ENCODE results near the gene NUMB.
"Not testable (repeated sequence)": the region's sequence is repeated elsewhere in the genome, so short reads cannot be mapped to it uniquely, and the experiment has no call there.

NUMB gene

DNA sequence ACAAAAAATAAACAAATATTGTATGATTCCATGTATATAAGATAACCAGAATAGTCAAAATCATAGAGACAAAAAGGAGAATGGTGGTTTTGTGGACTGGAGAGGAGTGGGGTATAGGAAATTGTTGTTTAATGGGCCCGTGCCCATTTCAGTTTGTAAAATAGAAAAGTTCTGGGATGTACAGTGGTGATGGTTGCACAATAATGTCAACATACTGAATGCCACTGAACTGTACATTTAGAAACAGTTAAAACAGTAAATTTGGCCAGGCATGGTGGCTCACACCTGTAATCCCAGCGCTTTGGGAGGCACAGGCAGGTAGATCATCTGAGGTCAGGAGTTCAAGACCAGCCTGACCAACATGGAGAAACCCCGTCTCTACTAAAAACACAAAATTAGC, 40.1 kb downstream of the NUMB start:
- DNase-seq: no peak

- not testable (repeated sequence) for DNase-seq
These were observed 52.1 kb downstream of the NUMB start for GRCh38 chr14:73406248-73406647.

DNA sequence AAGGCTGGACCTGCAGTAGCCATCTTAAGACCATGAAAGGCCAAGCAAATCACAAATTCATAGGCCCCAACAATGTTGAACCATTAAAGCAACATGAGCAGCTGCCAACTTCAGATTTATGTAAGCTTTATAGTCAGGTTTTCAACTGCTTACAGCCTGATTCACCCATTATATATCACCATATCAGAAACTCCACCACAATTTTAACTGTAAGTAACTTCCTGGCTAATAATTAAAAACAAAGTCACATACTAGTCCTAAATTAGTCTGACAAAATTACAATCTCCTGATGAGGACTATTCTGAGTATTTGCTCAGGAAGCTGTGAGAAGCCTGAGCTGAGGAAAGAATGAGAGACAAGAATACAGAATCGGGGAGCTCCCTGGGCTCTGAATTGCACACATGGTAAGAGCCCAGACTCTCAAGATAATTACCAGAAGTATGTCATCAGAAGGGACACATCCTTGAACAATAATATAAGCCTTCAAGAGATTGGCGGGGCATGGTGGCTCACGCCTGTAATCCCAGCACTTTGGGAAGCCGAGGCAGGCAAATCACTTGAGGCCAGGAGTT, 55.1 kb downstream of the NUMB start:
- DNase-seq: no peak

DNA sequence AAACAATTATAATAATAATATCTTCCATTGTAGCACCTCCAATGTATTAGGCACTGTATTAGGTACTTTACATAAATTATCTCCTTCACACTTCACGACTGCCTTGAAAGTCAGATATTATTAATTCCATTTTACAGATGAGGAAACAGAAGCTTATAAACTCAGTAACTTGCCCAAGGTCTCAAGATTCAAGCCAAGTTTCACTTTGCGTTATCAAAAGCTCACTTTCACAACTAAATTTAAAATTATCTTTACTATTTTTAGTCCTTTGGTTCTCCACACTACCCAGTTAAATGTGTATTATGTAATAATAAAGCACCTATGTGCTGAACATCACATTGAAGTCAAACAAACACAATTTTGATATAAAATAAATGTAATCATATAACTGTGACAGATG, 55.8 kb downstream of the NUMB start:
- no peak for DNase-seq

DNA sequence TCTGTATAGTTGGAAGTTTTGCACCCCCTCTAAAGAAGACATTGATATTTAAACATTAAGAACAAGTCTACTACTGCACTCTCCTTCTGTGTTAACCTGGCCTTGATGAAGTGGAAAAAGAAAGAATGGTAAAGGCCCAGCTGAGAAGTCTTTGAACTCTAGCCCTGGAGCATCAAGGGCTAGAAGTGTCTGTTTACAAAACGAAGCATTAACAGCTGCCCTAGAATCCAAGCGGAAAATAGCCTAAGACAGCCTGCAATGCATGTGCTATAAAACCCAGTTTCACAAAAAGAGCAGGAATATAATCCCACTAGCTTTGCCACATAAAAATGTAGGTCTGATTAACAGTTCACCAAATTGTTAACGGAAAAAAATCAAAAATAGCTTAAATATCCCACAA, 60.5 kb downstream of the NUMB start:
- no peak for DNase-seq

- no peak for DNase-seq
These were observed 64.0 kb downstream of the NUMB start for GRCh38 chr14:73394317-73394716.

DNA sequence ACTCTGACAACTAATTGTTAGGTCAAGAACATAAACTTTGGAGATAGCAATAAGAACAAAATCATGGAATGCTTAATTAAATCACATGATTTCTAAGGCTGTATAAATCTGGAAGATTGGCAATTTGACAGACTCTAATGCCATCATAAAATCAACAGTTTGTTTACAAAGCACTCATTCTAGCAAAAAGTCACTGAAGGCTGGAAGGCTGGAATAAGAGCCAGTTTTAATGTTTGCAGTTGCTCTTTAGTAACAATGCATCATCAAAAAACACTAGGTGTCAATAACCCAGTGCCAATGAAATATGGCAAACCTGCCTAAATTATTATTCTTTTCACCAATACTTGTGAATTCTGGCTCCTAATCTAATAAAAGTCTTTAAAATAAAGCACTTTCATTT, 65.0 kb downstream of the NUMB start:
- no peak for DNase-seq

- DNase-seq: no peak
These were observed 65.8 kb downstream of the NUMB start for GRCh38 chr14:73392329-73393257.

DNA sequence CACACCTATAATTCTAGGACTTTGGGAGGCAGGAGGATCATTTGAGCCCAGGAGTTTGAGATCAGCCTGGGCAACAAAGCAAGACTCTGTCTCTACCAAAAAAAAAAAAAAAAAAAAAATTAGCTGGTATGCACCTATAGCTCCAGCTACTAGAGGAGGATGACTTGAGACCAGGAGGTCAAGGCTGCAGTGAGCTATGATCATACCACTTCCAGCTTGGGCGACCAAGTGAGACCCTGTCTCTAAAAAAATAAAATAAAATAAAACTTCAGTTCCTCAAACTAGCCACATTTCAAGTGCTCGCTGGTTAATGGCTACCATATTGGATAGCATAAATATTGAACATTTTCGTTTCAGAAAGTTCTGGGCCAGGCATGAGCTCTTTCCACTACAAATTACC, 70.5 kb downstream of the NUMB start:
- DNase-seq: not testable (repeated sequence)

- DNase-seq: no peak
These were observed 72.0 kb downstream of the NUMB start for GRCh38 chr14:73386342-73386741.

- not testable (repeated sequence) for DNase-seq
These were observed 73.3 kb downstream of the NUMB start for GRCh38 chr14:73385021-73385420.

GRCh38 chr14:73383356-73383755, 75.0 kb downstream of the NUMB start:
- DNase-seq: no peak

DNA sequence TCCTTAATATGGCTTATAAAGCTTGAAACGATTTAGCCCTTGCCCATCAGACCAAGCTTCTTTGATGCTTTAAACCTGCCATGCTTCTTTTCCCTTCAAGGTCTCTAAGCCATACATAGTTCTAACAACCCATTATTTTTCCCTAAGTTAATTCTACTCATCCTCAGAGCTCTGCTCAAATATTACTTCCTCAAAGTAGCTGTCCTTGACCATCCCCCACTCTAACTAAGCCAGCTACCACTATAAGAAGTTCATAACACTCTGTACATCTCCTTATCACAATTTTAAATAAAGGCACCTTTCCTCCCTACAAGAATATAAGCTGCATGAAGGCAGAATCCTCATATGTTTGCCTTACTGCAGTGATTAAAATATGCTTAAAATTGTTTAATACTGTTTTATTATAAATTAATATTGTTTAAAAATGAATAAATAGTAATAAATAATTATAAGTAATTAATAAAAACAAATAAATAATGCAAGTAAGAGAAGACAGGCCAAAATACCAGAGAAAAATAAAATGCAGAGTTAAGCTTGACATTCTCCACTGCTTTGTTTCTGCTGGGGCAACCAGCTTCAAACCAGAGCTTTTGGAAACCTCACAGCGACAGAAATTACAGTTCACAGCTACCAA, 76.8 kb downstream of the NUMB start:
- no peak for DNase-seq

GRCh38 chr14:73376585-73376984, 81.8 kb downstream of the NUMB start:
- DNase-seq: no peak

DNA sequence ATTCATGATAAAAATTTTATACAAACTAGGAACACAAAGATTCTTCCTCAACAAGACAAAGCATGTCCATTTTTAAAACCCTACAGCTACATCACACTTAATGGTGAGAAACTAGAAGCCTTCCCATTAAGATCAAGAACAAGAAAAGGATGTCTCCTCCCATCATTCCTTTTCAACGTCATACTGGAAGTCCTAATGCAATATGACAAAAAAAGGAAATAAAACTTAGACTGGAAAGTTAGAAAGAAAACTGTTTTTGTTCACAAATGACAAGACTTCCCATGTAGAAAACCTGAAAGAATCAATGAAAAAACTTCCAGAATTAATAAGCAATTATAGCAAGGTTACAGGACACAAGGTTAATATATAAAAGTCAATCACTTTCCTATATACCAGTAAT, 82.5 kb downstream of the NUMB start:
- no peak for DNase-seq

DNA sequence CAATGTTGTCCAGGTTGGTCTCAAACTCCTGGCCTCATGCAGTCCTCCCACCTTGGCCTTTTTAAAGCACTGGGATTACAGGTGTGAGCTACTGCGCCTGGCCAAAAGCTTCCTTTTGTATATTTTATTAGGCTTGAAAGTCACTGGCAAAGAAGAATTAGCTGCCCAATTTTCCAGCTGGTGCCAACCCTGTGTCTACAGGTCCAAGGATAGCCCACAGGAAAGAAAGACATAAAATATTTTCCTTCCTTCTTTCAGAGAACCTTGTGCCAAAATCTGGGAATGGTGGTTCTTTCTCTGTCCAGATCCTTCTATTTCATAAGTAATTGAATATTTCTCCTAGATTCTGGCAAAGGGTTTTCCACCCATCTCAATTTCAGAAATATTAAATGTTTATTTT, 84.1 kb downstream of the NUMB start:
- DNase-seq: no peak

DNA sequence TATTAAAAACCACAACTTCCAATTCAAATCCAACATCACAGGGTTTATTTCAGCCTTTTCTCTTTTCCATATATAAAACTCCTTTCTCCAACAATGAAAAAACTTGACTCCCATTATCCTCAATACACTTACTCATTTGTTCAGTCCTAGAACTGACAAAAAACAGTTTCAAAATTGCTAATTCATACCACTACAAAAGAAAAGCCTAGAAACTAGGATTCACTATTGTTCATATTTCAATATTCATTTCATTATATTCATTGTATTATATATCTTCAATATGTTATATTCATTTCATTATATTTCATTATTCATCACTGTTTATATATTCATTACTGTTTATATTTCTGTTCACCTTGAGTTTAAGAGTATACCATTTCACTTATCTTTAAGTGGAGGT, 85.8 kb downstream of the NUMB start:
- no peak for DNase-seq

GRCh38 chr14:73370561-73370960, 87.8 kb downstream of the NUMB start:
- no peak for DNase-seq

DNA sequence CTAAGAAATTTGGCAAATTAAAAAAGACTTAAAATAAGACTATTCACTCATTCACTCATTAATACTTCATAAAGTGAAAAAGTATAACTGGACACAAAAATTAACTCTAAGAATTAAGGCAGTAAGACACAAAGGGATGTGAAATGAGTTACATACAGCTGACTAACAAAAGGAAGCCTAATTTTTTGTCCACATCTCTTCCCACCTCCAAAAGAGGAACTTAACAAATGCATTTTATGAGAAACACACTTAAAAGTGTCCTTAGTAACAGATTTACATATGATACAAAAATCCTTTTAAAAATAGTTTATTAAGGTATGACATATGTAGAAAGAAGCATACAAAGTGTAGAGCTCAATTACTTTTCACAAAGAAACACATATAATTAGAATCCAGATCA, 88.9 kb downstream of the NUMB start:
- DNase-seq: no peak

GRCh38 chr14:73368616-73369015, 89.7 kb downstream of the NUMB start:
- DNase-seq: no peak

GRCh38 chr14:73365727-73366126, 92.6 kb downstream of the NUMB start:
- no peak for DNase-seq

GRCh38 chr14:73364559-73364958, 93.8 kb downstream of the NUMB start:
- no peak for DNase-seq

DNA sequence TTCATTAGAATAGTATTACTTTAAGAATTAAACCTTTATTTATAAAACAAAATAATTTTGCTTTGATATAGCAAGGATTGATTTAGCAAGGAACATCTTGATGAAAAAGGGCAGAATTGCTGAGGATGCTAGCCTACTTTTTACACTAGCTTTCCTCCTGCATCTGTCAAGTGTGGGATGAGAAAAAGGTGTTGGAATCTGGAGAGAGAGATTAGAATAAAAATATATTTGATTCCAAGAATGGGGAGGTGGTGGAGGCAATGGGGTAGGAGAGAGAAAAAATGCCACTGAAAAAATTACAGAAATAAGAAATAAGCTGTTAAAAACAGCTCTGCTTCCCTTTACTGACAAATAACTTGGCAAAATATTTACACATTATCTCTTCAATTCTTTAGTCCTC, 98.9 kb downstream of the NUMB start:
- DNase-seq: no peak

DNA sequence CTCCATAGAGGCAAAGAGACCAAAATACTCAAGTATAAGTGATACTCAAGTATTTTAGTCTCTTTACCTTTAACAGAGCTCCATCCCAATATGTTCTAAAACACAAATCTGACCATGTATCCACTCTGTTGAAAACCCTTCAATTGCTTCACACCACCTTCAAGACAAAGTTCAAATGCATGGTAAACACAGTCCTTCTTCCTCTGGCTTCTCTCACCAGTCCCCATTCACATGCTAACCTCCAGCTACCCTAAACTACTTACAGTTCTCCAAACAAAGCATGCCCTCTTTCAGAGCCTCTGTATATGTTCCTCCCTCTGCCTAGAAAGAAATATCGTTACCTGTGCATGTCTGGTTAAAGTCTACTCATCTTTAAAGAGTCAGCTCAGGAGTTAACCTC, 100.2 kb downstream of the NUMB start:
- DNase-seq: no peak

All from right forelimb (tissue), 1 donor.